HUES48 (cell line): ENCODE results near the gene TBC1D24.

Experiments used
- H3K27ac ChIP-seq: one replicate; pipeline ENCODE4 v1.7.0; 2013; ENCODE audit warnings: low read depth, low read length, inconsistent platforms
- H3K27me3 ChIP-seq: 2 replicates; pipeline ENCODE4 v1.6.1; 2013; ENCODE audit warnings: mild to moderate bottlenecking, low read length; ENCODE audit not compliant: control insufficient read depth, insufficient read depth
- H3K36me3 ChIP-seq: 2 replicates; pipeline ENCODE4 v1.6.1; 2013; ENCODE audit warnings: low read length; ENCODE audit not compliant: control insufficient read depth, insufficient read depth
- H3K4me1 ChIP-seq: 2 replicates; pipeline ENCODE4 v1.6.1; 2013; ENCODE audit warnings: mild to moderate bottlenecking, low read length; ENCODE audit not compliant: control insufficient read depth, insufficient read depth
- H3K4me3 ChIP-seq: 2 replicates; pipeline ENCODE4 v1.5.1; 2013; ENCODE audit warnings: mild to moderate bottlenecking, low read depth, low read length
- H3K9ac ChIP-seq: 2 replicates; pipeline ENCODE4 v1.6.1; 2013; ENCODE audit warnings: mild to moderate bottlenecking, low read depth, low read length, moderate library complexity
- H3K9me3 ChIP-seq: 2 replicates; pipeline ENCODE4 v1.6.1; 2013; ENCODE audit warnings: low read length; ENCODE audit not compliant: control insufficient read depth, insufficient read depth

Gene TBC1D24

GRCh38 chr16:2493605-2494004 lies 18.7 kb downstream of the TBC1D24 start:
- H3K4me3 ChIP-seq: no peak overlapping the region
- H3K27ac ChIP-seq: no peak overlapping the region
- peaks cover 23% of the 10 kb centered on the region for H3K36me3 ChIP-seq
- H3K4me1 ChIP-seq: no peaks in the 10 kb centered on the region
- H3K27me3 ChIP-seq: no peaks in the 10 kb centered on the region
- H3K9ac ChIP-seq: no peak overlapping the region
- no peaks in the 10 kb centered on the region for H3K9me3 ChIP-seq

DNA sequence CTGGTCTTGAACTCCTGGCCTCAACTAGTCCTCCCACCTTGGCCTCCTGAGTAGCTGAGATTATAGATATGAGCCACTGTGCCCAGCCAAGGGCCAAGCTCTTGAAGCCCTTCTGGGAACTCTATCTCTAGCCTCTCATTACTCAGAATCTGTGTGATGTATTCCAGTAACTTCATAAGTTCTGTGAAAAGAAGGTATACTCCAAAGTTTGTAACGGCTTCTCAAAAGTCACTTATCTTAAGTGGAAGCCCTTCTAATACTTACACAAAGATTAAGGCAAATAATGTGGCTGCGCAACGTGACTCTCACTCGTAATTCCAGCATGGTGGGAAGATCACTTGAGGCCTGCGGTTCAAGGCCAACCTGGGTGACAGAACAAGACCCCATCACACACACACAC lies 19.7 kb downstream of the TBC1D24 start:
- H3K9ac ChIP-seq: no peak overlapping the region
- no peaks in the 10 kb centered on the region for H3K27me3 ChIP-seq
- no peaks in the 10 kb centered on the region for H3K9me3 ChIP-seq
- no peak overlapping the region for H3K4me3 ChIP-seq
- no peak overlapping the region for H3K27ac ChIP-seq
- peaks cover 29% of the 10 kb centered on the region for H3K36me3 ChIP-seq
- H3K4me1 ChIP-seq: no peaks in the 10 kb centered on the region

GRCh38 chr16:2495041-2495440 lies 20.1 kb downstream of the TBC1D24 start:
- H3K9me3 ChIP-seq: no peaks in the 10 kb centered on the region
- H3K36me3 ChIP-seq: peaks cover 29% of the 10 kb centered on the region
- no peak overlapping the region for H3K27ac ChIP-seq
- H3K4me3 ChIP-seq: no peak overlapping the region
- H3K4me1 ChIP-seq: no peaks in the 10 kb centered on the region
- no peaks in the 10 kb centered on the region for H3K27me3 ChIP-seq
- H3K9ac ChIP-seq: no peak overlapping the region

DNA sequence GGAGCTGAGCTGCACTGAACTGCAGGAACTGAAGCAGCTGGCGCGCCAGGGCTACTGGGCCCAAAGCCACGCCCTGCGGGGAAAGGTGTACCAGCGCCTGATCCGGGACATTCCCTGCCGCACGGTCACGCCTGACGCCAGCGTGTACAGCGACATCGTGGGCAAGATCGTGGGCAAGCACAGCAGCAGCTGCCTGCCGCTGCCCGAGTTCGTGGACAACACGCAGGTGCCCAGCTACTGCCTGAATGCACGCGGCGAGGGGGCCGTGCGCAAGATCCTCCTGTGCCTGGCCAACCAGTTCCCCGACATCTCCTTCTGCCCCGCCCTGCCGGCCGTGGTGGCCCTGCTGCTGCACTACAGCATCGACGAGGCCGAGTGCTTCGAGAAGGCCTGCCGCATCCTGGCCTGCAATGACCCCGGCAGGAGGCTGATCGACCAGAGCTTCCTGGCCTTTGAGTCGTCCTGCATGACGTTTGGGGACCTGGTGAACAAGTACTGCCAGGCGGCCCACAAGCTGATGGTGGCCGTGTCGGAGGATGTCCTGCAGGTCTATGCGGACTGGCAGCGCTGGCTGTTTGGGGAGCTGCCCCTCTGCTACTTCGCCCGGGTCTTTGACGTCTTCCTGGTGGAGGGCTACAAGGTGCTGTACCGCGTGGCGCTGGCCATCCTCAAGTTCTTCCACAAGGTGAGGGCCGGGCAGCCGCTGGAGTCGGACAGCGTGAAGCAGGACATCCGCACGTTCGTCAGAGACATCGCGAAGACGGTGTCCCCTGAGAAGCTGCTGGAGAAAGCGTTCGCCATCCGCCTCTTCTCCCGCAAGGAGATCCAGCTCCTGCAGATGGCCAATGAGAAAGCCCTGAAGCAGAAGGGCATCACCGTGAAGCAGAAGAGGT lies 21.5 kb downstream of the TBC1D24 start:
- H3K36me3 ChIP-seq: peaks cover 29% of the 10 kb centered on the region
- no peak overlapping the region for H3K4me3 ChIP-seq
- H3K27me3 ChIP-seq: no peaks in the 10 kb centered on the region
- no peak overlapping the region for H3K9ac ChIP-seq
- 0 out of 2 replicates have a peak, but pooled peaks cover 3% of the 10 kb centered on the region for H3K4me1 ChIP-seq
- no peak overlapping the region for H3K27ac ChIP-seq
- H3K9me3 ChIP-seq: no peaks in the 10 kb centered on the region

DNA sequence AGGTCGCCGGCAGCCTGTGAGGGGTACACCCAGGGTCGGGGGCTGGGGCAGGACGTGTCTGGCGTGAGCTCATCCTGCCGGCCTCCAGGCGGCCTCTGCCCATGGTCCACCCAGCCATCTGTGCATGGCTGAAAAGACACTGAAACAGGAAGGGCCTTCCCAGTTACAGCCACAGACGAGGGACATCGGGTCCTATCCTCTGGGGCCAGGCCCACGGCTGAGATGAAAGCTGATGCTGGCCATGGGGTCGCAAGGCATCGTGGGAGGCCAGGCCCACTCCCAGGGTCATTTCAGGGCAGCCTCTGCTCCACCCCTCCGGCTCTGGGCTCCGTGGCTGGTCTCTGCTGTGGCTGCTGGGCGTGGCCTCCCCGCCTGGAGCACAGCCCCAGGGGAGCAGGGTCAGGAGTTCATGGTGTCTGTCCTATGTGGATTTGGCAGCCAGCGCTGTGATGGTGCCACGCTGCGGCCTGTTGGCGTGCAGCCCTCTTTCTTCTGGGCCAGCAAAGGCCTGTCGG lies 22.2 kb downstream of the TBC1D24 start:
- H3K9ac ChIP-seq: no peak overlapping the region
- H3K27me3 ChIP-seq: no peaks in the 10 kb centered on the region
- H3K36me3 ChIP-seq: peaks cover 29% of the 10 kb centered on the region
- peaks cover 8% of the 10 kb centered on the region for H3K4me1 ChIP-seq
- no peak overlapping the region for H3K4me3 ChIP-seq
- H3K27ac ChIP-seq: no peak overlapping the region
- H3K9me3 ChIP-seq: no peaks in the 10 kb centered on the region

DNA sequence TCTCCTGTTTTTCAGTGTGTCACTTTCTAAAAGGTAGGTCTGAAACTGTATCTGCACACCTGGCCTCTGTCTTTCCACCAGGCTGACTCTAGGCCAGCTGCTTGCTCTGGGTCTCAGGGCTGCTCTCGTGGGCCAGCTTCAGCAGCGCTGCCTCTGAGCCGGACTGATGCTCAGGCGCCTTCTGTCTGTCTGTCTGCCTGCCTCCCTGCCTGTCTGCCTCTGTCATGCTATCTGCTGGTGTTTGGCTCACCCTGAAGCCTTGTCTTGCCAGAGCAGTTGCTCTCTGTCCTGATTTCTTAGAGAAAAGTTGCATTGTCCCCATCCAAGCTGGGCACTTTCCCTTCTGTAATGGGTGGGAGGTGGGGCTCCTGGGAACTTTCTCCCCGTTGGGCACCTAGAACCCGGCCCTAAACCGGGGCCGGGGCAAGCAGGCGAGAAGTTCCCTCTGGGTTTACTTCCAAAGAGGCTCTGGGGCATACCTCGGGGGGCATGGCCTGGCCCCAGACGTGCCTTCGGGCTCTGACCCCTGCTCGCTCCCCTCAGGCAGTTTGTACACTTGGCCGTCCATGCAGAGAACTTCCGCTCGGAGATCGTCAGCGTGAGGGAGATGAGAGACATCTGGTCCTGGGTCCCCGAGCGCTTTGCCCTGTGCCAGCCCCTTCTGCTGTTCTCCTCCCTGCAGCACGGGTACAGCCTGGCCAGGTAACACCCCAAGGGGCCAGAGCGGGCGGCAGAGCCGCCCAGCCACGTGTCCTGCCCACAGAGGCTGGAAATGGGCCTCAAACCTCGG lies 23.0 kb downstream of the TBC1D24 start:
- Histone ChIP-seq H3K9me3 (no peaks in the 10 kb centered on the region), H3K4me3 (no peak overlapping the region), H3K27me3 (no peaks in the 10 kb centered on the region), H3K36me3 (peaks cover 29% of the 10 kb centered on the region), H3K4me1 (peaks cover 8% of the 10 kb centered on the region), H3K27ac (no peak overlapping the region), H3K9ac (no peak overlapping the region)

- Histone ChIP-seq H3K36me3 (peaks cover 29% of the 10 kb centered on the region), H3K9ac (no peak overlapping the region), H3K9me3 (no peaks in the 10 kb centered on the region), H3K27me3 (no peaks in the 10 kb centered on the region), H3K4me3 (no peak overlapping the region), H3K4me1 (peaks cover 8% of the 10 kb centered on the region), H3K27ac (no peak overlapping the region)
These were observed 23.8 kb downstream of the TBC1D24 start for GRCh38 chr16:2498531-2499253.

DNA sequence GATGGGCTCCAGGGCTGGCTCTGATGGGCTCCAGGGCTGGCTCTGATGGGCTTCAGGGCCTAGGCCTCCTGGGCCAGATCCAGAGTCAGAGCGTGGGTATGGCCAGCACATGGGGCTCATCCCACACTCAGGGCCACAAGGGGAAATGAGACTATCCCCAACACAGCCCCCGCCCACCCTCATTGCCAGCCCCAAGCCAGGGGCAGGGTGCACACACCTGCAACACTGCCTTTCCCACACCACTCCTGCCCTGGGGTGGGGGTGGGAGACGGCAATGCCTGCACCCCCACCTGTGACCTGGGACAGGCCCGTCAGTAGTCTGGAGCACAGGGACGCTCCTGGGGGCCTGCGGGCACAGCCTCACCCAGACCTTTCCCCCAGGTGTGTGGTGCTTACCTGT lies 24.5 kb downstream of the TBC1D24 start:
- Histone ChIP-seq H3K9ac (no peak overlapping the region), H3K27me3 (no peaks in the 10 kb centered on the region), H3K4me3 (no peak overlapping the region), H3K36me3 (peaks cover 29% of the 10 kb centered on the region), H3K27ac (no peak overlapping the region), H3K9me3 (no peaks in the 10 kb centered on the region), H3K4me1 (peaks cover 8% of the 10 kb centered on the region)

GRCh38 chr16:2499890-2500429 lies 25.0 kb downstream of the TBC1D24 start:
- Histone ChIP-seq H3K36me3 (peaks cover 29% of the 10 kb centered on the region), H3K9me3 (no peaks in the 10 kb centered on the region), H3K4me1 (peaks cover 8% of the 10 kb centered on the region), H3K9ac (no peak overlapping the region), H3K4me3 (no peak overlapping the region), H3K27me3 (no peaks in the 10 kb centered on the region), H3K27ac (no peak overlapping the region)

GRCh38 chr16:2500430-2500917 lies 25.5 kb downstream of the TBC1D24 start:
- Histone ChIP-seq H3K9ac (no peak overlapping the region), H3K27me3 (no peaks in the 10 kb centered on the region), H3K27ac (no peak overlapping the region), H3K9me3 (no peaks in the 10 kb centered on the region), H3K4me1 (peaks cover 8% of the 10 kb centered on the region), H3K4me3 (no peak overlapping the region), H3K36me3 (peaks cover 29% of the 10 kb centered on the region)
